CD14-positive monocyte (primary cell): ENCODE data around the gene ZBED4. TPM values are rescaled to one million over a fixed set of nuclear protein-coding genes. Genes with fewer than 3 reads are reported as not detected.
A peak's percentile ranks its signal among the peaks of the same experiment; 100 is the strongest.

Experiments used
- DNase-seq, 3 donors: peaks; one replicate each; pipeline ENCODE4 v3.0.0-alpha.2; 2011 to 2022
- H2AFZ ChIP-seq: 2 replicates; pipeline ENCODE4 v1.6.0; 2012; ENCODE audit warnings: mild to moderate bottlenecking, low read depth, low read length, inconsistent platforms; ENCODE audit not compliant: insufficient read depth, poor library complexity, severe bottlenecking
- H3K27ac ChIP-seq, 2 donors: 1 replicate in 1 of 2; 2 replicates in 1 of 2; pipeline ENCODE4 v1.5.1; 2012 to 2013; ENCODE audit warnings: low read length in 2 of 2, control low read depth in 1 of 2, inconsistent platforms in 1 of 2, low read depth in 1 of 2, mild to moderate bottlenecking in 1 of 2
- H3K27me3 ChIP-seq, 2 donors: one replicate each; pipeline versions ENCODE4 v1.6.0 to v1.6.1; 2011 to 2013; ENCODE audit warnings: low read length in 2 of 2; ENCODE audit not compliant: control insufficient read depth in 2 of 2, insufficient read depth in 2 of 2
- H3K36me3 ChIP-seq, 2 donors: replicated peaks in 1 of 2; 1 replicate in 1 of 2; 2 replicates in 1 of 2; pipeline versions ENCODE4 v1.5.1 to v1.6.1; 2012 to 2013; ENCODE audit warnings: low read length in 2 of 2, control low read depth in 1 of 2, inconsistent platforms in 1 of 2, mild to moderate bottlenecking in 1 of 2; ENCODE audit not compliant: insufficient read depth in 2 of 2, control insufficient read depth in 1 of 2
- H3K4me1 ChIP-seq, 2 donors: 1 replicate in 1 of 2; 2 replicates in 1 of 2; pipeline versions ENCODE4 v1.5.1 to v1.6.1; 2012 to 2013; ENCODE audit warnings: low read length in 2 of 2, control low read depth in 1 of 2, inconsistent platforms in 1 of 2, mild to moderate bottlenecking in 1 of 2, moderate library complexity in 1 of 2; ENCODE audit not compliant: insufficient read depth in 2 of 2, control insufficient read depth in 1 of 2
- H3K4me2 ChIP-seq: replicated peaks from 2 replicates; pipeline ENCODE3; 2012; ENCODE audit warnings: low read length, moderate library complexity, mild to moderate bottlenecking; ENCODE audit not compliant: poor library complexity, severe bottlenecking; ENCODE audit errors: extremely low read depth
- H3K4me3 ChIP-seq, 3 experiments: fragments of 200-600 bp in 1 of 3; sonication (generic) in 1 of 3; replicated peaks in 1 of 3; 1 replicate in 2 of 3; 2 replicates in 1 of 3; pipeline ENCODE4 v1.5.1; 2011 to 2013; ENCODE audit warnings: low read length in 3 of 3, mild to moderate bottlenecking in 3 of 3, control low read depth in 2 of 3, low read depth in 2 of 3, inconsistent platforms in 1 of 3, moderate library complexity in 1 of 3
- H3K79me2 ChIP-seq: 2 replicates; pipeline ENCODE4 v1.6.0; 2012; ENCODE audit warnings: mild to moderate bottlenecking, control low read depth, inconsistent platforms, low read length, moderate library complexity; ENCODE audit not compliant: insufficient read depth
- H3K9ac ChIP-seq: 2 replicates; pipeline ENCODE4 v1.6.0; 2017; ENCODE audit warnings: low read length, mild to moderate bottlenecking; ENCODE audit not compliant: insufficient read depth, poor library complexity, severe bottlenecking
- H3K9me3 ChIP-seq, 2 donors: replicated peaks in 1 of 2; 1 replicate in 1 of 2; 2 replicates in 1 of 2; pipeline versions ENCODE4 v1.5.1 to v1.6.1; 2012 to 2013; ENCODE audit warnings: low read length in 2 of 2, control low read depth in 1 of 2; ENCODE audit not compliant: control insufficient read depth in 1 of 2, insufficient read depth in 1 of 2
- H4K20me1 ChIP-seq: 2 replicates; pipeline ENCODE4 v1.6.0; 2012; ENCODE audit warnings: mild to moderate bottlenecking, low read length, control low read depth, moderate library complexity; ENCODE audit not compliant: insufficient read depth
- H3K27ac Mint-ChIP-seq, 7 donors: one replicate each; pipeline ENCODE4 v1.8.0; 2020; ENCODE audit warnings: mild to moderate bottlenecking in 7 of 7, mixed read lengths in 7 of 7, moderate library complexity in 6 of 7, inconsistent platforms in 2 of 7
- H3K27me3 Mint-ChIP-seq, 3 donors: one replicate each; pipeline ENCODE4 v1.8.0; 2021 to 2022; ENCODE audit warnings: low read depth in 3 of 3, mild to moderate bottlenecking in 3 of 3, mixed read lengths in 3 of 3, moderate library complexity in 3 of 3, inconsistent platforms in 1 of 3
- H3K36me3 Mint-ChIP-seq, 2 donors: one replicate each; pipeline ENCODE4 v1.8.0; 2020; ENCODE audit warnings: mixed read lengths in 2 of 2, inconsistent platforms in 1 of 2, mild to moderate bottlenecking in 1 of 2
- H3K4me1 Mint-ChIP-seq: one replicate; pipeline ENCODE4 v1.8.0; 2020; ENCODE audit warnings: mild to moderate bottlenecking, mixed read lengths
- H3K4me3 Mint-ChIP-seq, 2 donors: one replicate each; pipeline ENCODE4 v1.8.0; 2020; ENCODE audit warnings: mild to moderate bottlenecking in 2 of 2, mixed read lengths in 2 of 2, moderate library complexity in 1 of 2
- H3K9me3 Mint-ChIP-seq, 7 donors: one replicate each; pipeline ENCODE4 v1.8.0; 2020 to 2022; ENCODE audit warnings: mixed read lengths in 7 of 7, mild to moderate bottlenecking in 6 of 7, moderate library complexity in 6 of 7, inconsistent platforms in 2 of 7
- CTCF ChIP-seq: fragments of 200-600 bp; IDR thresholded peaks from one replicate; pipeline ENCODE4 v1.8.0; 2022; ENCODE audit warnings: antibody characterized with exemption, mild to moderate bottlenecking
- WGBS: methylation state at CpG from one replicate; pipeline ENCODE4 v1.1.5; 2013; ENCODE audit warnings: missing lambda C conversion rate; ENCODE audit not compliant: insufficient coverage; 5-methylcytosine and 5-hydroxymethylcytosine counted together
- intact Hi-C, 2 donors: fragments of 100-400 bp; cut with micrococcal nuclease; formaldehyde crosslinking; loops; one replicate each; pipeline versions ENCODE4 v1.15.0 to v1.15.1; 2023
- polyA plus RNA-seq, 3 donors: library from polyadenylated mRNA; depleted of rRNA in 1 of 3; unstranded in 2 of 3; stranded (reverse) in 1 of 3; fragments of 300-500 nt in 2 of 3; fragments of >200 nt in 1 of 3; fragmentation: Illumina TruSeq in 2 of 3; gene quantifications; 1 replicate in 2 of 3; 2 replicates in 1 of 3; pipeline ENCODE4 v1.2.3, GENCODE V29; 2012 to 2021

Gene ZBED4
- polyA plus RNA-seq, 3 donors, result 3.8 to 8.2 (median 5.7) TPM

GRCh38 chr22:49922926-49923325, 69.3 kb downstream of the ZBED4 start:
- Histone ChIP-seq H3K4me2 (no peak overlapping the region), H4K20me1 (no peaks in the 10 kb centered on the region), H3K9me3 (no peaks in the 10 kb centered on the region), H3K4me3 (no peak overlapping the region), H2AFZ (no peak overlapping the region), H3K36me3 (peaks cover 2 to 19% of the 10 kb centered on the region in 2 donors), H3K27me3 (no peaks in the 10 kb centered on the region), H3K27ac (no peak overlapping the region), H3K79me2 (peaks cover 7% of the 10 kb centered on the region), H3K4me1 (peaks cover 22 to 25% of the 10 kb centered on the region in 2 donors), H3K9ac (no peak overlapping the region)
- intact Hi-C loops, result loop anchor here in 1 of 2 donors (10.0 kb wide), 1 partner anchor 282 kb away; the partner anchor contains the start of gene SELENOO
- H3K4me3 Mint-ChIP-seq, result no peak overlapping the region
- H3K4me1 Mint-ChIP-seq, result peaks cover 24% of the 10 kb centered on the region
- TF ChIP-seq CTCF, result no peak
- no peak for DNase-seq
- H3K9me3 Mint-ChIP-seq, result no peaks in the 10 kb centered on the region
- WGBS, result 94% methylated on average over 18 of the region's 25 CpGs
- H3K36me3 Mint-ChIP-seq, result peaks cover 32 to 45% of the 10 kb centered on the region in 2 donors
- peak overlapping the region in 1 of 7 donors; percentile 41 for H3K27ac Mint-ChIP-seq
- H3K27me3 Mint-ChIP-seq, result peaks cover 1 to 6% (median 2%) of the 10 kb centered on the region in 3 donors

- Histone ChIP-seq H3K4me1 (peaks cover 22 to 24% of the 10 kb centered on the region in 2 donors), H3K4me2 (no peak overlapping the region), H2AFZ (no peak overlapping the region), H3K79me2 (peaks cover 6% of the 10 kb centered on the region), H3K4me3 (no peak overlapping the region), H4K20me1 (no peaks in the 10 kb centered on the region), H3K36me3 (peaks cover 2 to 19% of the 10 kb centered on the region in 2 donors), H3K9me3 (no peaks in the 10 kb centered on the region), H3K27ac (no peak overlapping the region), H3K27me3 (no peaks in the 10 kb centered on the region), H3K9ac (no peak overlapping the region)
- Mint-ChIP-seq H3K4me3 (no peak overlapping the region), H3K9me3 (no peaks in the 10 kb centered on the region), H3K27me3 (peaks cover 2 to 6% (median 3%) of the 10 kb centered on the region in 3 donors), H3K27ac (no peak overlapping the region), H3K36me3 (peaks cover 32 to 45% of the 10 kb centered on the region in 2 donors), H3K4me1 (peaks cover 24% of the 10 kb centered on the region)
- intact Hi-C loops, result loop anchor here in 1 of 2 donors (10.0 kb wide), 1 partner anchor 281 kb away; the partner anchor contains the start of gene SELENOO
- 68% methylated on average over 14 of the region's 16 CpGs for WGBS
- TF ChIP-seq CTCF, result no peak
- DNase-seq, result no peak
These were observed 69.8 kb downstream of the ZBED4 start for GRCh38 chr22:49923445-49923844.
